ENCODE data around the gene C13orf46.
"Not testable (repeated sequence)": the region's sequence is repeated elsewhere in the genome, so short reads cannot be mapped to it uniquely, and the experiment has no call there.

Gene C13orf46

DNA sequence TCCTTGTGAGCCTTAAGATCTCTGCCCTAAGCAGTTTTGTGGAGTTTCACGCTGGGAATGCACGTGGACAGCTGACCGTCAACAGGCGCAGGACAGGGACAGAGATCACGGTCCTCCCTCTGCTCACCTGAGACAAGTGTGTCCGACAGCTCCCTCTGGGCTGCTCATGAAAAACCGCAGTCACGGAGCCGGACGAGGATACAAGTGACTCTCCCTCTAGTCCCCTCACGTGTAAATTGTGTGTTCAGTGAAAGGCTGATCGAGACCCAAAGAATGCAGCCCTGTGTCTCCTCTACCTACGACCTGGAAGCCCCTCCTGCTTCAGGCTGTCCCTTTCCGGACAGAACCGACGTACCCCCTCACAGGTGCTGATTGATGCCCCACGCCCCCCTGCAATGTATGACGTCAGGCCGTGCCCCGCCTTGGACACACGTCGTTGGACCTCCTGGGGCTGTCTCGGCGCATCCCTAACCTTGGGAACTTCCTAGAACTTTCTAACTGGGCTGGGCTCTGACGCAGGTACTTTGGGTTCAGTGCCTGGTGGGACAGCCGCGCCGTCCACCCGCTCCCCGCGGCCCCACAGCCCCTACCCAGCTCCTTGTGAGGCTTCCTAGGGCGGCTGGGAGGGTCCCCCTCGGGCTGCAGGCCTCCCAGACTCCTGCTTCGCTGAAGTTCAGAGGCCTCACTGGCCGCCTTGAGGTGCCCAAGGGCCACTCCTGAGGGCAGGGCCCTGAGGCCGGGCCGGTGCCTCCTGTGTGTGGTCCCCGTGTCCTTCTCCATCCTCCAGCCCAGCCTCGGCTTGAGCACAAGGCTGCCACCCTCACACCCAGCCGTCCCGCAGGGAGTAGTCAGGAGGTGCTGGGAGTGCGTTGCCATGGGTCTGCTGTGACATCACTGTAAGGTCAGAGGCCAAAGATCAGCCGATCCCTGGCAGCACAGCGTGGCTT, at the start of gene C13orf46:
TSS of gene C13orf46 (minus strand) at position 859 of the 947 bp plus-strand sequence. CDS start at position 780, 79 bp downstream.
- DNase-seq: no peak

DNA sequence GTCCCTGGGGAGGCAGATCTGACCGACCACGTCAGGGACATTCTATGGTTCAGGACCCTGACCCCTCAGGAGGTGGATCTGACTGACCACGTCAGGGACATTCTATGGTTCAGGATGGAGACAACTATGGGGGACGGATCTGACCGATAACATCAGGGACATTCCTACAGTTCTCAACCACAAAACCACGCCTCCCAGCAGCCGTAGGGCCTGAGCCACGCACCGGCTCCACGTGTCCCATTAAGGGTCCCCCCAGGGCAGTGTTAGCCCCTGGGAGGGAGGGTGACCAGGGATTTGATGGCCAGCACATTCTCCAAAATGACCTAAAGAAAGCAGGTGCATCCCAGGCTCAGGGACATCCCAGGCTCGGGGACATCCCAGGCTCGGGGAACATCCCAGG, 49.0 kb upstream of the C13orf46 start:
- DNase-seq: no peak

DNA sequence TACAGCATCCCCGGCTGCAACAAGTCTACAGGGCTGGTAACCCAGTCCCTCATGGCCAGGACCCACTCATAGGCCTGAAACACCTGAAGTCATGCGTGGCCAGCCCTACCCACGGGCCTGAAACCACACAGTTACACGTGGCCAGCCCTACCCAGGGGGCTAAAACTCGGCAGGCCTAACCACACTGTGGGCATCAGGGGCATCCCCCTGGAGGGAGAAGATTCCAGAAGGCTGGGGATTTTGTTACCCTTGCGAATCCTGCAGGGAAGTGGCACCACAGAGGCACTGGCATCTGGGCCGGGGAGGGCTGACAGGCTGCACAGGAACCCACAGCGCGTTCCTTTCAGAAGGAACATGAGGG, 48.4 kb upstream of the C13orf46 start:
- no peak for DNase-seq

DNA sequence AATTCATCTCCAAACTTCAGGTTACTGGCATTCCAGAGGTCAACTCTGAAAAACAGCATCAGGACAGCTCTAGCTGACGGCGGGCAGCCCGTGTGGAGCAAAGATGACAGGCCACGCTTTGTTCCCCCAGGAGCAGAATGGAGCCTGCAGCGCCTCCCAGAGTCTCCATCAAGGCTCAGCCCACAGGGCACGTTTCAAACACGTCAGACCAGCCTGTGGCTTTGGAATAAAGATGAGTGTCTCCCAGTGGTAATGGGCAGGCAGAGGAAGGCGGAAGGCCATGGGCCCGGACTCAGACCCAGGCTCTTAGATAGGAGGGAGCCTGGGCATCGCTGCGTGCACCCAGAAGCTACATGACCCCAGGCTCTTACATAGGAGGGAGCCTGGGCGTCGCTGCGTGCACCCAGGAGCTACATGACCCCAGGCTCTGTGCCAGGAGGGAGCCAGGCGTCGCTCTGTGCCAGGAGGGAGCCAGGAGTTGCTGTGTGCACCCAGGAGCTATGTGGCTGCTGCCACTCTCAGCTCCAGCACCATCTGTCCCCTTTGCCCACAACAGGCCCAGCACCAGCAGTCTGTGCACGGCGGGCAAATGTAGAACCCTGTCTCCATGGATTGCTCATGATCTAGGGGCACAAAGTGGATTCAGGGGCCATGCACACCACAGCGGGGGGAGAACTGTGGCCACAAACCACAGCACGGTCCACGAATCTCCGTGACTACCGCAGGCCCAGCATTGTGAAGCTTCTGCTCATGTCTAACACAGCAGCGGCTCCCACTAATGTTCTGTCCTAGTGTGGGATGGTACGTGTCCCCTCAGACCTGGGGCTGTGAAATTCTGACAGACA, 47.8 kb upstream of the C13orf46 start:
- DNase-seq: no peak

DNA sequence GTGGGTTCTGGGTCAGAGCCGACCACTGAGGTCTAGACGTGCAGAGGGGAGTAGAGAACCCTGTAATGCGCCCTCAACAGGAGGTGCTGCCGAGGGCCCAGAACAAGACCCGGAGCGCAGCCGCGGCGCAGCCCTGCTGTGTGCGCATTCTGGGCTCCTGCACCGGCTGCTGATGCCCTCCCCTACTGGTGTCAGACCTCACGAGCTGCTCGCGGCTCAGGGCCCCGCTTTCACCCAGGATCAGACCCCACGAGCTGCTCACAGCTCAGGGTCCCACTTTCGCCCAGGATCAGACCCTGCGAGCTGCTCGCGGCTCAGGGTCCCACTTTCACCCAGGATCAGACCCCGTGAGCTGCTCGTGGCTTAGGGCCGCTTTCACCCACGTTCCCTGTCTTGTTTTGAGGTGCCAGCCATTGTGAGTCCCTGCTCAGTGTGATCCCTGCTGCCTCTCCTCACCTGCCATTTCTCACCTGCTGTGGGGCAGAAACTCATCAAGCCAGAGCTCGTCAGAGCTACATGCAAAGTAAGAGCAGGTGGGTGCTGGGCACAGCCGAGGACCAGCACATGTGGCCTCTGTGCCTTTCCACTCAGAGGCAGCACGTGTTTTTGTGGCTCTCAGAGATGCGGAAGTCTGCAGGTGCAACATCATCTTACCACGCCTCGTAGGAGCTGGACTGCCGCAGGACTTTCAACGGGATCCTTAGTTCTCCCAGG, 47.0 kb upstream of the C13orf46 start:
- peak; percentile 32 for DNase-seq

DNA sequence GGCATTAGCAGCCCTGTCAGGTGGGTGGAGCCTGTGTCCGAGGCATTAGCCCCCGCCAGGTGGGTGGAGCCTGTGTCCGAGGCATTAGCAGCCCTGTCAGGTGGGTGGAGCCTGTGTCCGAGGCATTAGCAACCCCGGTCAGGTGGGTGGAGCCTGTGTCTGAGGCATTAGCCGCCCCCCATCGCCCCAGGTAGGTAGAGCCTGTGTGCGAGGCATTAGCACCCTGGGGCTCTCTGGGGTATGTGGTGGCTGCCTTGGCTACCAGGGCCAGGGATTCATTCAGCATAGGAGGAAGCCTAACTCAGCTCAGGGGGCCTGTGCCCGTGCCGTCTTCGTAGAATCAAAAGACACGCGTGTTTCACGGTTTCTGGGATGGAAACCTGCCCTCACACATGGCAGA, 46.3 kb upstream of the C13orf46 start:
- DNase-seq: not testable (repeated sequence)

DNA sequence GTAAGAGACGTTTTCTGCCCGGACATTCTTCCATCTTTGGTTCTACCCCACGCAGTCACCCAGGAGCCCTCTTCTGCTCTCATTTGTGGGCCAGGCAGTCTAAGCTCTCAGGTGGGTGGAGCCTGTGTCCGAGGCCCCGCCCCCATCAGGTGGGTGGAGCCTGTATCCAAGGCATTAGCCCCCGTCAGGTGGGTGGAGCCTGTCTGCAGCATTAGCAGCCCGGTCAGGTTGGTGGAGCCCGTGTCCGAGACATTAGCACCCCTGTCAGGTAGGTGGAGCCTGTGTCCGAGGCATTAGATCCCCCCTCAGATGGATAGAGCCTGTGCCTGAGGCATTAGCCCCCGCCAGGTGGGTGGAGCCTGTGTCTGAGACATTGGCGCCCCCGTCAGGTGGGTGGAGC, 45.5 kb upstream of the C13orf46 start:
- DNase-seq: no peak

DNA sequence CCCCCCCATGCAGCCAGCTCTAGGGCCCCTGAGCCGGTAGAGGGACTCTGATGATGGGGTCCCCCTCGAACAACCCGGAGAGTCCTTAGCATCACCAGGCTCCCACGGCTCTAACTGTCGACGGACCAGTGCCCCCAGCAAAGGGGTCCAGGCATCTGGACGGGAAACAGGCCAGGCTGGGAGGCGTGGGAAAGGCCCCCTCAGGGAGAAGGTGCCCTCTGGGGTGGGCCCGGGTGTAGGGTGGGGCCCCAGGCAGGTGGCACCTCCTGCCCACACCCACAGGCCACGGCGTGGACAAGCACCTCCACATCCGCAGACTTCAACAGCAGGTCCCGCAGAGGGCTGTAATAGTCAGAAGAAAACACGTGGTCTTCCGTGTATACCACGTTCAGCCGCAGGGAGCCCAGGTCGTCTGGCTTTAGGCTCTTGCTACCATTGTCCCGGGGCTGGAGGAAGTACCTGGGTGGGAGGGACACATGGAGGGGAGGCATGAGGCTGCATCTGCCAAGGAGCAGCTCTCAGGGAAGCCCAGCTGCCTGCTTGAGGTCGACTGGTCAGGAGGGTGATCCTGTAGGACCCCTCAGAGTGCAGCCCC, 44.7 kb upstream of the C13orf46 start:
- no peak for DNase-seq

DNA sequence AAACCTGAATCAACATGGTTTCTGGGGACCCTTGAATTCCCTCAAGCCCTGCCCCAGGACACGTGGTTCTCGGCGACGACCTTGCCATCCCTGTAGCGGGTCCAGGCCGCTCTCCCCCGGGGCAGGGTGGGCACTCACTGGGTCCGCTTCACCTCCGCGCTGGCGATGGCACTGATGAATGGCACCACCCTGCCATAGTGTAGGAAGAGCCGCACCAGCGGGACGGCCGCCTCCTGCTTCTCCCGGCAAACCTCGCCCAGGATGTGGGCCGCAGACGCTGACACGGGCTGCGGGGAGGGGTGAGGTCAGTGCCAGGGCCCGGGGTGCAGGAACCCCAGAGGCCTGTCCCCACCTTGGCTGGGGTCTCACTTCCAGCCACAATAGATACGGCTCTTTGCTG, 44.1 kb upstream of the C13orf46 start:
- DNase-seq: no peak

DNA sequence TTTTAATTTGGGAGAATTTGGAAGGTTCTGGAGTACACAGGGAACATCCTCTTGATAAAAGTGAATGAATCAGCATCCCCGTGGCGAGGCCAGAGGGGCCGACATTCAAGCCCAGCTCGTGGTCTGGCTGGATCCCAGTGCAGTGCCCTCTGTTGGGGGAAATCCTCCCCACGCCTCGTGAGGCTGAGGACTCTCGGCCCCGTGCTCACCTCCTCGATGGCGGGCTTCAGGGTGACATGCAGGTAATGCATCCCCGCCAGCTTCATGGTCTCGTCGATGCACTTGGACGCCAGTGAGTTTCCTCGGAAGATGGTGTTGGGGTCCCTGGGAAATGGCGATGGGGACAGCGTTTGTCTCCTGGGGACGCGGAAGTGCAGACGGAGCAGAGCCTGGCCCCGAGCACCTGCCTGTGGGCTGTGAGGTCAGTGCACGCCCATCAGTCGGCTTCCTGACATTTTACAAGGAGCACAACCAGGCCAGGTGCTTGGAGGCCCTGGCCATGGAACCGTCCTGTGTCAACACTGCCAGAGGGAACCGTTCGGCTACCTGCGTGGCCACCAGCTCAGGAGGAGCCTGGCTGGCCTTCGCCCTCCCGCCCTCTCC, 43.3 kb upstream of the C13orf46 start:
- no peak for DNase-seq

DNA sequence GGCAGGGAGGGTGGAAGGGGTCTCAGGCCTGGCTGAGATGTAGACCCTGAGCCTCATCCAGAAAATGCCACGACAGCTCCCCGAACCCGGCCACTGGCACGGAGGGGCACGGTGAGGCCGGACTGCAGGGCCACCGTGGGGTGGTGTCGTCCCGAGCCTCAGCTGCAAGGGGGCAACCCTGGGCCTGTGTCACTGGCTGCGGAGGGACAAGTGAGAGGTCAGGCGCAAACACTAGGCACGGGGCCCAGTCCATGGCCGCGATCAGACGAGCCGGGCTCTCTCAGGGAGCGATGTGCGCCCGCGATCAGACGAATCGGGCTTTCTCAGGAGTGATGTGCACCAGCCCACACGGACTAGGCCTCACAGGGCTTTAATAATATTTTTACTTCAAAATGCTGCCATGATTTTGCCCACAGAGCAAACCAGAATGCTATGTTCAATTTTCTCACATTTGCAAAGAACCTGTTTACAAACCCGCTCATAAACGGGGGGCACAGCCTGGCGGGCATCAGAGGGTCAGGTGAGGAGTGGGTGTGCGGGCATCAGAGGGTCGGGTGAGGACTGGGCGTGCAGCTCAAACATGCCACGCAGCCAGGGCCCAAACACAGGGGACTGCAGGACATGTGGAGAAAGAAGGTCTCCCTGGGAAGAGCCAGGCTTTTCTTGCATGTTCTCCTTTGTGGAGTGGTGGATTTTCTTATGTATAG, 42.6 kb upstream of the C13orf46 start:
- DNase-seq: no peak

DNA sequence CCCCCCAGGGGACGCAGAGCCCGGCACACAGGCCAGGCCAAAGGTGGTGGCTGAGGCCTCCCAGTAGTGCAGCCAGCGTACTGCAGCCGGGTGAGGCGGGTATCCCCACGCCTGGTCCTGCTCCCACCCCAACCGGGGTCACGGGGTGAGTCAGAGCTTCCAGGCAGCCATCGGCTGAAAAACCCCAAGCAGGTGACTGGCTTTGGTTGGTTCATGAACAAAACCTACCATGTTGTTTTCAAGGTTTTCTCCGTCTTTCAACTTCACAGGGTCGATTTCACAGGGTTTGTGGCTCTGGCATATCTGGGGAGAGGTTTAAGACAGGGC, 42.1 kb upstream of the C13orf46 start:
- DNase-seq: no peak

DNA sequence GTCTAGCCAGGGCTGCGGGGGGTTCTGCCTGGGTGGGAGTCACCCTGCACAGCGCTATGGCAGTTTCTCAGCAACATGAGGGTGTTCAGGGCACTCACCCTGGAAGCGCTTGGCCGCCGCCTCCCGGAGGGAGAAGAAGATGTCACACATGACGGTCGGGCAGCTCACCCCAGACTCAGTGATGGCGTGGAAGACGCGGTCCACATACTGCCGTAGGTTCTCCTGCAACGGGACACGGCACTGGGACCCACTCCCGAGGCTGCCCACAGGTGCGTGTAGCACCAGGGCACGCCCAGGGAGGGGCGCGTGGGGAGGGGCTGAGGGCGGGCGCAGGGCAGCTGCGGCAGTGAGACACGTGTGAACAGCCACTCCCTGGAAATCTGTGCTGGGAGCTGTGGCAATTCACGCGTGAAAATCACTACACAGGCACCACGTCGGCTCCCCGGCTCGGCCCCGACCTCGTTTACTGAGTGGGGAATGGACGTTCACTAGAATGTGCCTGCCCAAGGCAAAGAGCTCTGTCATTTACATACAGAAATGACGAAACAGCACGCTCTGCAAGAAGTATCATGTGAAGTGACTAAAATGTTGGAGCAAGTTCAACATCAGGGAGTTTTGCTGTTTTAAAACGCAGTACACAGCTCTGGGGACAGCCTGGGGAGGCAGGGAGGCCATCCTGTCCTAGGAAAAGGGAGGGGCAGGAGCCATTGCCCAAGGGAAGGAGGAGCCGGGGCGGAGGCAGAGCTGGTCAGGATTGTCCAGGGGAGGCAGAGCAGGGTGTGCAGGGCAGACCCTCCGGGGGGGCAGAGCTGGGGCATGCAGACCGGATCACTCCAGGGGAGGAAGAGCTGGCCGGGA, 41.5 kb upstream of the C13orf46 start:
- no peak for DNase-seq

DNA sequence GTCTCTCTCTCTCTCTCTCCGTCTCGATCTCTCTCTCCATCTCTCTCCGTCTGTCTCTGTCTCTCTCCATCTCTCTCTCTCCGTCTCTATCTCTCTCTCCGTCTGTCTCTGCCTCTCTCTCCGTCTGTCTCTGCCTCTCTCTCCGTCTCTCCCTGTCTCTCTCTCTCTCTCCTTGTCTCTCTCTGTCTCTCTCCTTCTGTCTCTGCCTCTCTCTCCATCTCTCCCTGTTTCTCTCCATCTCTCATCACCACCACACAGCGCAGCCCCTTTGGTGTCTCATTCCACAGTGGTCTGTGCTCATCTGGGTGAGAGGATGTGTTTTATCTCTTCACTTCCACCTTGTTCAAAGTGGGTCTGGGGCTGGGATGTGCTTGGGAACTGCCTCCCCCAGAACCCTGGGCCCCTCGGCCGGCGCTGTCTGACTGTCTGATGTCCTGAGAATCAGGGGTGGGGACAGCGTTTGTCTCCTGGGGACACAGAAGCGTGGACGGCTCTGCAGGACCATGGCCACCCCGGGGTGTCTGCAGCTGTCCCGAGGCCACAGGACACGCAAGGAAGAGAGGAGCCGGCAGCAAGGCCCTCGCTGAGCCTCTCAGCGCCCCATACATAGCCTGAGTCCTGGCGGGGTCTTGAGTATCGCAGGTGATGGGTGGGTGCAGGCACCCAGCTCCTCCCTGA, 40.2 kb upstream of the C13orf46 start:
- no peak for DNase-seq

DNA sequence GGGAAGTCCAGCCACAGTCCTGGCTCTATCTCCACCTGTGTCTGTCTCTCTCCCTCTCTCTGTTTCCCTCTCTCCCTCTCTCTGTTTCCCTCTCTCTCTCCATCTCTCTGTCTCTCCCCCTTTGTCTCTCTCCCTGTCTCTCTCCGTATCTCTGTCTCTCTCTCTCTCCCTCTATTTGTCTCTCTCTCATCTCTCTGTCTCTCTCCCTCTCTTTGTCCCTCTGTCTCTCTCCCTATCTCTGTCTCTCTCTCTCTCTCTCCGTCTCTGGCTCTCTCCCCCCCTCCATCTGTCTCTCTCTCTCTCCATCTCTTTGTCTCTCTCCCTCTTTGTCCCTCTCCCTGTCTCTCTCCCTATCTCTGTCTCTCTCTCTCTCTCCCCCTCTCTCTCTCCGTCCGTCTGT, 39.5 kb upstream of the C13orf46 start:
- DNase-seq: no peak

DNA sequence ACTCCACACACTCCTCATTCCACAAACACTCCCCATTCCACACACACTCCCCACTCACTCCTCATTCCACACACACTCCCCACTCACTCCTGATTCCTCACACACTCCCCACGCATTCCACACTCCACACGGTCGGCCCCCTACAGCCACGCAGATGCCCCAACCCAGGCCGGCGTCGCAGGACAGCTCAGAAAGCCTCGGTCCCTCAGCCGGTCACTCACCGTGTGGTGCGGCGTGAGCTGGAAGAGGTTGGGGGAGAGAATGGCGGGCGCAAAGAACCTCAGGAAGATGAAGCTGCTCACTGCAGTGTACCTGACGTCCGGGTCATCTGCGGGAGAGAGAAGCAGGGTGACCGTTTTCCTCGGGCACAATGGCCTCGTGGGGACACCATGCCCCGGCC, 39.0 kb upstream of the C13orf46 start:
- DNase-seq: no peak

DNA sequence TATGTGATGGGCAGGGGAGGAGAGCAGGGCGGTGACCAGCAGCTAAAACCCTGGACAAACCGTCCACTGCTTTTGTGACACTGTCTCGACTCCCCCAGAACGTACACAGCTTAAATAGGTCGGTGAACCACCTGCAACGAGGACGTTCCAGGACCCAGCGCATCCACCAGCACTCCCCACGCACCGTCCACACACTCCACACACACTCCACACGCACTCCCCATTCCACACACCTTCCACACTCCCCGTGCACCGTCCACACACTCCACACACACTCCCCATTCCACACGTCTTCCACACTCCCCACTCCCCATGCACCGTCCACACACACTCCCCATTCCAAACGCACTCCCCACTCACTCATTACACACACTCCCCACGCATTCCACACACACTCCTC, 38.3 kb upstream of the C13orf46 start:
- no peak for DNase-seq

DNA sequence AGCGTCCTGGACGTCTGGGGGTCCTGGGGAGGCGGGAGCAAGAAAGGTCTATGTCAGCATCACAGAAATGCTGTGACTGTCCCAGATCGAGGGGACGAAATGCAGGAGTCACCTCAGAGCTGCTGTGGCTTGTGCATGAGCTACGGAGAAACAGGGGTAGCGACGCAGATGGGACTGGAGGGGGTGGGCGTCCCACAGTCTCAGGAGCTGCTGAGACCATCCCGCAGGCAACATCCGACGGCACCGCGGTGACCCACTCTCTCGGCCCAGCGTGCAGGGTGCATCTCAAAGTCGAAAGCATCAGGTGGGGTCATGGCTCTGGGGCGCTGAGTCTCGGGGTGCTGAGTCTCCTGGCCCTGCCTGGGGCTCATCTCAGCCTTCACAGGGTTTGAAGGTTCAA, 37.4 kb upstream of the C13orf46 start:
- no peak for DNase-seq

DNA sequence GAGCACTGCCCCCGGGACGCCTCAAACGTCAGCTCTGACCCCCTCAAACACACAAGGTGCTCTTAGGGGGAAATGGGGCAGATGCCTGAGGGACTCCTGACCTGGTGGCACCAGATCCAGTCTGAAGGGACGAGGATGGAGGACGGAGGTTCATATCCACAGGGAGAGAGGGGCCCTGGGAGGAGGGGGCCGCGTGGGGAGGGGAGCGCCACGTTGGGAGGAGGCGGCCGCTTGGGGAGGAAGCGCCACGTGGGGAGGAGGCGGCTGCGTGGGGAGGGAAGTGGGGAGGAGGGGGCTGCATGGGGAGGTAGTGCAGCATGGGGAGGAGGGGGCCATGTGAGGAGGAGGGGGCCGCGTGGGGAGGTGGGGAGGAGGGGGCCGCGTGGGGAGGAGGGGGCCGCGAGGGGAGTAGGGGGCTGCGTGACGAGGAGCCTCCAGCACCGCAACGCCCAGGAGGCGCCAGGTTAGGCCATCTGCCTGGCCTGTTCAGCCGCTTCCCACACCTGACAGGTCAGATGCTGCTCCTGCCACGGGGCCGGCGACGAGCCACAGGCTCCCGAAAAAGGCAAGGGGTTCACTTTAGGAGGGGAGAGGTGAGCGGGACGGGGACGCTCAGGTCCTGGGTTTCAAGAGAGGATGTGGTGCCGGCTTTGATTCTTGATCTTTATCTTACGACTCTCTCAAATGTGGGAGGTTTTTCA, 36.7 kb upstream of the C13orf46 start:
- DNase-seq: no peak

Measured in NCI-H187 treated with DMSO at 0.1 percent for 48 hours (cell line).